ENCODE data around the gene ARHGAP27. TPM values are rescaled to one million over a fixed set of nuclear protein-coding genes. Genes with fewer than 3 reads are reported as not detected.

Gene ARHGAP27
- total RNA-seq, 1 experiment from 2014 or later = 104 TPM

DNA sequence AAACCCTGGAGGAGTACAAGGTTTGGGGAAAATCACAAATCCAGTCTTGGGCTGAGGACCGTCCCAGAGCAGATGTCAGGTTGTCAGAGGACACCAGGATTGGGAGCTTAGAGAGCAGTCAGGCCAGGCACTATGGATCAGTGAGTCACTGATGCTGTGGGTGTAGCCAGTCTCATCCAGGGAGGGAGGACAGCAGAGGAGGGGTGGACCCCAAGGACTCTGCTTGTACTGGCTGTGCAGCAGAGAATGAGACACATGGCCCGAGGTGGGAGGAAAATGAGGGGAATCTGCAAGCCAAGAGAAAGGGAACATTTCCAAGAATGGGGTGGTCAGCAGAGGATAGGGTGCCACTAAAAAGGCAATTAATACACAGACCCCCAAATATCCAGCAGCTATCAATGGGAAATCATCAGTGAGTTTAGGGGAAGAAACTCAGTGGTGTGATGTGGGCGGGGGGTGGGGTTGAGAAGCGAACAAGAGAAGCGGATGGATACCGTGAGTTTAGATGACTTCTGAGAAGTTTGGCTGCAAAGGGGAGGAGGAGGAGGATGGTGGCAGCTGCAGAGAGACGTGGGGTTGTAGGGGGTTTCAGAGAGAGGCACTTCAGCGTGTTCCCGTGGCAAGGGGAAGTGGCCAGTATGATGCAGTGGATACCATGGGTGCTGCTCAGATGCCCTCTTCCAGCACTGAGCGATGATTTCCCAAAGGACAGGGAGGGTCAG, 43.9 kb downstream of the ARHGAP27 start:
- Mint-ChIP-seq H3K27ac (ENCODE audit: unreplicated experiment) (no peak overlapping the region), H3K27me3 (ENCODE audit: unreplicated experiment) (peaks cover 22% of the 10 kb centered on the region), H3K4me3 (ENCODE audit: low read depth, unreplicated experiment) (no peak overlapping the region), H3K9me3 (ENCODE audit: low read depth, unreplicated experiment) (no peaks in the 10 kb centered on the region), H3K4me1 (ENCODE audit: low read depth, unreplicated experiment) (peaks cover 34% of the 10 kb centered on the region), H3K36me3 (ENCODE audit: insufficient read depth, unreplicated experiment) (peaks cover 27% of the 10 kb centered on the region)
- intact Hi-C loops (cut with micrococcal nuclease; ENCODE audit: unreplicated experiment) = loop anchor here (5.0 to 10.0 kb wide), 2 partner anchors 156 to 244 kb away; partner anchors contain the start of gene HEXIM1
- no peak for DNase-seq
- CTCF ChIA-PET = interaction anchor here (0.6 to 1.6 kb wide), 7 partner anchors 8 to 112 kb away, joined by 3 to 12 read pairs (median 4); no protein-coding TSS in a partner anchor
- TF ChIP-seq, protein P1, sequence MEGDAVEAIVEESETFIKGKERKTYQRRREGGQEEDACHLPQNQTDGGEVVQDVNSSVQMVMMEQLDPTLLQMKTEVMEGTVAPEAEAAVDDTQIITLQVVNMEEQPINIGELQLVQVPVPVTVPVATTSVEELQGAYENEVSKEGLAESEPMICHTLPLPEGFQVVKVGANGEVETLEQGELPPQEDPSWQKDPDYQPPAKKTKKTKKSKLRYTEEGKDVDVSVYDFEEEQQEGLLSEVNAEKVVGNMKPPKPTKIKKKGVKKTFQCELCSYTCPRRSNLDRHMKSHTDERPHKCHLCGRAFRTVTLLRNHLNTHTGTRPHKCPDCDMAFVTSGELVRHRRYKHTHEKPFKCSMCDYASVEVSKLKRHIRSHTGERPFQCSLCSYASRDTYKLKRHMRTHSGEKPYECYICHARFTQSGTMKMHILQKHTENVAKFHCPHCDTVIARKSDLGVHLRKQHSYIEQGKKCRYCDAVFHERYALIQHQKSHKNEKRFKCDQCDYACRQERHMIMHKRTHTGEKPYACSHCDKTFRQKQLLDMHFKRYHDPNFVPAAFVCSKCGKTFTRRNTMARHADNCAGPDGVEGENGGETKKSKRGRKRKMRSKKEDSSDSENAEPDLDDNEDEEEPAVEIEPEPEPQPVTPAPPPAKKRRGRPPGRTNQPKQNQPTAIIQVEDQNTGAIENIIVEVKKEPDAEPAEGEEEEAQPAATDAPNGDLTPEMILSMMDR (IDR thresholded peaks at IDR 0.05; ENCODE audit: unreplicated experiment) = no peak
- no TSS peak for BruUV-seq (replicated peaks)

DNA sequence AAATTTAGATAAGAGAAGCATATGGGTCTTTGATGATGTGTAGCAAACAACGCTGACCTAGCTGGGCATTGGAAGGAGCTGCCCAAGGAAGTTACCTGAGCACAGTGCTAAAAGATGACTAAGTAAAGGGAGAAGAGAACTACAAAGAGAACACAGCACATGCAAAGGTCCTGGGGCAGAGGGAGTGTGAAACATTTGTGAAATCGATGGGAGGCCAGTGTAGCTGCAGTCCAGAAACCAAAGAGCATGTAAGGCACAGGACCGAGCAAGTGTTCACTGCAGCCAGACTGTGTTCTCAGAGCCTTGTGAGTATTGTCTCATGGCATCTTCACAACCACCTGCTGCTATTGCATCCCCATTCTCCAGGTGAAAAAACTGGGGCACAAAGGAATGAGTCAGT, 44.9 kb downstream of the ARHGAP27 start:
- H3K27ac Mint-ChIP-seq (ENCODE audit: unreplicated experiment) = no peak overlapping the region
- no peak for DNase-seq
- no peaks in the 10 kb centered on the region for H3K9me3 Mint-ChIP-seq (ENCODE audit: low read depth, unreplicated experiment)
- BruUV-seq (replicated peaks) = no TSS peak
- TF ChIP-seq, protein P1 (IDR thresholded peaks at IDR 0.05; ENCODE audit: unreplicated experiment) = no peak
- H3K4me3 Mint-ChIP-seq (ENCODE audit: low read depth, unreplicated experiment) = no peak overlapping the region
- H3K36me3 Mint-ChIP-seq (ENCODE audit: insufficient read depth, unreplicated experiment) = peaks cover 17% of the 10 kb centered on the region
- peaks cover 35% of the 10 kb centered on the region for H3K4me1 Mint-ChIP-seq (ENCODE audit: low read depth, unreplicated experiment)
- intact Hi-C loops (cut with micrococcal nuclease; ENCODE audit: unreplicated experiment) = loop anchor here (5.0 to 10.0 kb wide), 2 partner anchors 155 to 243 kb away; partner anchors contain the start of gene HEXIM1
- CTCF ChIA-PET = interaction anchor here (0.8 to 1.5 kb wide), 3 partner anchors 9 to 44 kb away, joined by 3 to 5 read pairs (median 3); no protein-coding TSS in a partner anchor
- peaks cover 22% of the 10 kb centered on the region for H3K27me3 Mint-ChIP-seq (ENCODE audit: unreplicated experiment)

DNA sequence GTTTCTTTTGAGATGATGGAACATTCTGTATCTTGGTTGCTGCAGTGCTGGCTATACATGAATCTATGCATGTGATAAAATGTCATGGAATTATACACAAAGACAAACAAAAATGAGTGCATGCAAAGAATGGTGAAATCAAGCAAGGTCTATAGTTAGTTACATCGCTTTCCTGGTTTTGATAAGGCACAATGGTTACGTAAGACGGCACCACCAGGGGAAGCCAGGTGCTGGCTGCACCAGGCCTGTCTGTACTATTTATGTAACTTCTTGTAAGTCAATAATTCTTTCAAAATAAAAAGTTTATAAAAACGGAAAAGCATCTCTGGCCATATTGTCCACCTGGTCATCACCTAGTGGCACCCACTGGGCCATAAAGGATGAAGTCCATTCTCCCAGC, 46.5 kb downstream of the ARHGAP27 start:
- BruUV-seq (replicated peaks) = no TSS peak
- H3K27ac Mint-ChIP-seq (ENCODE audit: unreplicated experiment) = no peak overlapping the region
- no peak overlapping the region for H3K4me3 Mint-ChIP-seq (ENCODE audit: low read depth, unreplicated experiment)
- intact Hi-C loops (cut with micrococcal nuclease; ENCODE audit: unreplicated experiment) = loop anchor here (5.0 to 10.0 kb wide), 2 partner anchors 154 to 241 kb away; partner anchors contain the start of gene HEXIM1
- peaks cover 22% of the 10 kb centered on the region for H3K27me3 Mint-ChIP-seq (ENCODE audit: unreplicated experiment)
- H3K9me3 Mint-ChIP-seq (ENCODE audit: low read depth, unreplicated experiment) = no peaks in the 10 kb centered on the region
- CTCF ChIA-PET = interaction anchor here (0.6 to 2.7 kb wide), 8 partner anchors 13 to 167 kb away, joined by 3 to 49 read pairs (median 10); no protein-coding TSS in a partner anchor
- TF ChIP-seq, protein P1 (IDR thresholded peaks at IDR 0.05; ENCODE audit: unreplicated experiment) = no peak
- DNase-seq = no peak
- H3K36me3 Mint-ChIP-seq (ENCODE audit: insufficient read depth, unreplicated experiment) = peaks cover 9% of the 10 kb centered on the region
- H3K4me1 Mint-ChIP-seq (ENCODE audit: low read depth, unreplicated experiment) = peaks cover 35% of the 10 kb centered on the region

DNA sequence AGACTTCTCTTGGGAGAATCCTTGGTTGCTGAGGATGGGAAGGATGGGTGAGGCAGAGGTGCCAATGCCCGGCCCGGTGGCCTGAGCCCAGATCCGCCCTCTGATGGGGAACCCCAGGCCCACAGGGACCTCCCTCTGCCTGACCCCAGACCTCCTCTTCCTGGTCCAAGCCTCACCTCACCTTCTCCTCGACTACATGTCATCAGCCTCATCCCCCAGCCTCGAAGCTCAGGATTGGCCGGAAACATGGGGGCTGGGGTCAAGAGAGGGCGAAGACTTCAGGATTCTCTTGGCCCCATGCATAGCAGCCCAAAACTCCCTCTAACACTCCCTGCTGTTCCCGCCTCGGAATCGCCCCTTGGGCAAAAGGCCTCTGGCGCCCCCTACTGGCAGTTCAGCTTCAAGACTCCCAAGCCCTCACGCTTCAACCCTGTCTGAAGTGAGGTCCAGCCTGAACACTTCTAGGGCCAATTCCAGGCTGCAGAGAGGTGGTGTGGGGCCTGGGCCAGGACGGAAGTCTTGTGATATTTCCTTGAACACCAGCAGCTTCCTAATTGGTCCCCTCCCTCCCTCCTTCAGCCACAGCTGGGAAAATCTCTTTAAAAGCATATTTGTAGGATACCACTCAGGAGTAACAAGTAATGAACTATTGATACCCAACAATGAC, 47.2 kb downstream of the ARHGAP27 start:
- no peak overlapping the region for H3K4me3 Mint-ChIP-seq (ENCODE audit: low read depth, unreplicated experiment)
- no peak overlapping the region for H3K27ac Mint-ChIP-seq (ENCODE audit: unreplicated experiment)
- TF ChIP-seq, protein P1 (IDR thresholded peaks at IDR 0.05; ENCODE audit: unreplicated experiment) = peak; percentile 100
- CTCF ChIA-PET = interaction anchor here (0.5 to 2.7 kb wide), 15 partner anchors 12 to 250 kb away, joined by 3 to 49 read pairs (median 5); partner anchors contain the start of genes ACBD4 and MAP3K14
- no peaks in the 10 kb centered on the region for H3K9me3 Mint-ChIP-seq (ENCODE audit: low read depth, unreplicated experiment)
- H3K27me3 Mint-ChIP-seq (ENCODE audit: unreplicated experiment) = peaks cover 22% of the 10 kb centered on the region
- no TSS peak for BruUV-seq (replicated peaks)
- intact Hi-C loops (cut with micrococcal nuclease; ENCODE audit: unreplicated experiment) = loop anchor here (1.0 to 10.0 kb wide), 6 partner anchors 73 to 241 kb away; partner anchors contain the start of gene HEXIM1
- H3K4me1 Mint-ChIP-seq (ENCODE audit: low read depth, unreplicated experiment) = peaks cover 35% of the 10 kb centered on the region
- peaks cover 8% of the 10 kb centered on the region for H3K36me3 Mint-ChIP-seq (ENCODE audit: insufficient read depth, unreplicated experiment)
- DNase-seq = peak; percentile 97

Measured in Calu3 (cell line).